ENCODE results near the gene PI4KA.

GRCh38 chr22:20887375-20887774 lies 28.8 kb upstream of the PI4KA start:
- TF ChIP-seq CTCF (conservative IDR thresholded peaks at IDR 0.05; ENCODE audit: low read length) = no peak
- TF ChIP-seq EZH2phosphoT487 (IDR thresholded peaks at IDR 0.05; ENCODE audit: borderline replicate concordance, low read depth, low read length) = no peak

Measured in OCI-LY7 (cell line).